IPS-15b (cell line): ENCODE data around the gene DIS3L2.

Experiments used
- H3K27me3 ChIP-seq: one replicate; pipeline ENCODE4 v1.6.1; 2013; ENCODE audit warnings: low read length; ENCODE audit not compliant: control insufficient read depth, insufficient read depth
- H3K36me3 ChIP-seq: one replicate; pipeline ENCODE4 v1.6.1; 2013; ENCODE audit warnings: low read length; ENCODE audit not compliant: control insufficient read depth, insufficient read depth
- H3K4me1 ChIP-seq: one replicate; pipeline ENCODE4 v1.6.1; 2013; ENCODE audit warnings: mild to moderate bottlenecking, low read length; ENCODE audit not compliant: control insufficient read depth, insufficient read depth
- H3K4me3 ChIP-seq: one replicate; pipeline ENCODE4 v1.5.1; 2013; ENCODE audit warnings: low read depth, low read length
- H3K9ac ChIP-seq: one replicate; pipeline ENCODE4 v1.6.1; 2013; ENCODE audit warnings: low read depth, mild to moderate bottlenecking, low read length
- H3K9me3 ChIP-seq: one replicate; pipeline ENCODE4 v1.6.1; 2013; ENCODE audit warnings: mild to moderate bottlenecking, low read length; ENCODE audit not compliant: control insufficient read depth, insufficient read depth

The DIS3L2 gene

GRCh38 chr2:231961349-231962166, at the start of gene DIS3L2:
TSS of gene DIS3L2 (plus strand) at chr2:231961713. CDS start at chr2:232014928, 53,215 bp downstream.
- Histone ChIP-seq H3K4me1 (no peaks in the 10 kb centered on the region), H3K9ac (peak within 1 kb of the TSS; percentile 84), H3K4me3 (peak within 1 kb of the TSS; percentile 84), H3K36me3 (no peaks in the 10 kb centered on the region), H3K27me3 (no peaks in the 10 kb centered on the region), H3K9me3 (no peaks in the 10 kb centered on the region)

GRCh38 chr2:231914077-231914690, 47.3 kb upstream of the DIS3L2 start:
- Histone ChIP-seq H3K4me1 (peaks cover 3% of the 10 kb centered on the region), H3K4me3 (no peak overlapping the region), H3K9me3 (no peaks in the 10 kb centered on the region), H3K27me3 (peaks cover 2% of the 10 kb centered on the region), H3K36me3 (no peaks in the 10 kb centered on the region), H3K9ac (no peak overlapping the region)

GRCh38 chr2:231917280-231918066, 44.0 kb upstream of the DIS3L2 start:
- Histone ChIP-seq H3K36me3 (no peaks in the 10 kb centered on the region), H3K4me1 (no peaks in the 10 kb centered on the region), H3K9me3 (no peaks in the 10 kb centered on the region), H3K4me3 (no peak overlapping the region), H3K9ac (no peak overlapping the region), H3K27me3 (peaks cover 2% of the 10 kb centered on the region)

- Histone ChIP-seq H3K36me3 (no peaks in the 10 kb centered on the region), H3K4me3 (no peak overlapping the region), H3K9ac (no peak overlapping the region), H3K4me1 (no peaks in the 10 kb centered on the region), H3K27me3 (peaks cover 2% of the 10 kb centered on the region), H3K9me3 (no peaks in the 10 kb centered on the region)
Observed at GRCh38 chr2:231918501-231919330, 42.8 kb upstream of the DIS3L2 start.

GRCh38 chr2:231919341-231920035, 42.0 kb upstream of the DIS3L2 start:
- no peak overlapping the region for H3K4me3 ChIP-seq
- no peaks in the 10 kb centered on the region for H3K36me3 ChIP-seq
- H3K4me1 ChIP-seq = no peaks in the 10 kb centered on the region
- no peak overlapping the region for H3K9ac ChIP-seq
- peaks cover 8% of the 10 kb centered on the region for H3K27me3 ChIP-seq
- no peaks in the 10 kb centered on the region for H3K9me3 ChIP-seq

- no peak overlapping the region for H3K4me3 ChIP-seq
- H3K36me3 ChIP-seq = no peaks in the 10 kb centered on the region
- peaks cover 3% of the 10 kb centered on the region for H3K4me1 ChIP-seq
- peaks cover 14% of the 10 kb centered on the region for H3K27me3 ChIP-seq
- H3K9me3 ChIP-seq = no peaks in the 10 kb centered on the region
- H3K9ac ChIP-seq = no peak overlapping the region
Observed at GRCh38 chr2:231920366-231920765, 41.1 kb upstream of the DIS3L2 start.

- Histone ChIP-seq H3K9me3 (no peaks in the 10 kb centered on the region), H3K9ac (no peak overlapping the region), H3K36me3 (no peaks in the 10 kb centered on the region), H3K4me1 (peaks cover 3% of the 10 kb centered on the region), H3K4me3 (no peak overlapping the region), H3K27me3 (peaks cover 14% of the 10 kb centered on the region)
Observed at GRCh38 chr2:231920795-231921194, 40.7 kb upstream of the DIS3L2 start.

GRCh38 chr2:231922311-231923009, 39.1 kb upstream of the DIS3L2 start:
- Histone ChIP-seq H3K36me3 (no peaks in the 10 kb centered on the region), H3K27me3 (peaks cover 23% of the 10 kb centered on the region)

GRCh38 chr2:231923010-231923344, 38.5 kb upstream of the DIS3L2 start:
- Histone ChIP-seq H3K4me3 (no peak overlapping the region), H3K36me3 (no peaks in the 10 kb centered on the region), H3K9me3 (no peaks in the 10 kb centered on the region), H3K4me1 (peaks cover 3% of the 10 kb centered on the region), H3K9ac (no peak overlapping the region), H3K27me3 (peaks cover 29% of the 10 kb centered on the region)

More at GRCh38 chr2:231922311-231923009, 39.1 kb upstream of the DIS3L2 start:
- Histone ChIP-seq H3K9ac (no peak overlapping the region), H3K4me1 (peaks cover 3% of the 10 kb centered on the region), H3K4me3 (no peak overlapping the region), H3K9me3 (no peaks in the 10 kb centered on the region)

GRCh38 chr2:231923951-231924888, 37.3 kb upstream of the DIS3L2 start:
- peak overlapping the region; percentile 87 for H3K4me3 ChIP-seq
- no peaks in the 10 kb centered on the region for H3K9me3 ChIP-seq
- H3K27me3 ChIP-seq = peaks cover 39% of the 10 kb centered on the region
- H3K36me3 ChIP-seq = no peaks in the 10 kb centered on the region
- no peak overlapping the region for H3K9ac ChIP-seq
- H3K4me1 ChIP-seq = peaks cover 3% of the 10 kb centered on the region
